Testis (tissue), 3 donors: ENCODE results near the gene PRKCZ. TPM values are rescaled to one million over a fixed set of nuclear protein-coding genes. Genes with fewer than 3 reads are reported as not detected.
"Not testable (repeated sequence)": the region's sequence is repeated elsewhere in the genome, so short reads cannot be mapped to it uniquely, and the experiment has no call there.

Experiments used
- DNase-seq: peaks from one replicate; pipeline ENCODE4 v3.0.0-alpha.2; 2019
- H3K27ac ChIP-seq, 2 donors: fragments of 200-600 bp; sonication (generic); one replicate each; pipeline ENCODE4 v1.5.1; 2019
- H3K27me3 ChIP-seq: fragments of 200-600 bp; sonication (generic); one replicate; pipeline ENCODE4 v1.5.1; 2019
- H3K36me3 ChIP-seq: fragments of 200-600 bp; sonication (generic); one replicate; pipeline ENCODE4 v1.5.1; 2017; ENCODE audit warnings: low read depth; ENCODE audit errors: missing control alignments
- H3K4me1 ChIP-seq: fragments of 200-600 bp; sonication (generic); one replicate; pipeline ENCODE4 v1.5.1; 2019
- H3K4me3 ChIP-seq, 2 donors: fragments of 200-600 bp; sonication (generic); one replicate each; pipeline ENCODE4 v1.5.1; 2017 to 2019
- H3K9me3 ChIP-seq: fragments of 200-600 bp; sonication (generic); one replicate; pipeline ENCODE4 v1.5.1; 2017
- POLR2A ChIP-seq: fragments of 450-650 bp; IDR thresholded peaks from one replicate; pipeline ENCODE4 v1.6.1; 2017; ENCODE audit warnings: antibody characterized with exemption, mild to moderate bottlenecking, moderate library complexity
- WGBS, 2 donors: methylation state at CpG; one replicate each; pipeline ENCODE4 v1.1.5; 2018; 5-methylcytosine and 5-hydroxymethylcytosine counted together
- intact Hi-C: fragments of 100-400 bp; cut with DNase I; formaldehyde crosslinking; loops from one replicate; pipeline ENCODE4 v1.15.1; 2023; ENCODE audit warnings: low total_unique reads
- polyA plus RNA-seq: library from polyadenylated mRNA; stranded (reverse); fragments of 350-450 nt; fragmentation: Illumina TruSeq; extraction: RNeasy Lipid Tissue Mini Kit (QIAGEN cat#74804); gene quantifications from one replicate; pipeline ENCODE4 v1.2.3, GENCODE V29; 2014; ENCODE audit warnings: low read depth, low replicate concordance; ENCODE audit not compliant: insufficient read depth
- total RNA-seq, 2 donors: library from RNA; depleted of rRNA; stranded (reverse); fragments of >200 nt; gene quantifications; one replicate each; pipeline ENCODE4 v1.2.3, GENCODE V29; 2016
- TF ChIP-seq, protein P1 (sequence below), 3 experiments: fragments of 450-650 bp in 2 of 3; fragments of 200-600 bp in 1 of 3; sonication (generic) in 1 of 3; IDR thresholded peaks; one replicate each; pipeline ENCODE4 v1.5.1; 2016 to 2019; ENCODE audit warnings: antibody characterized with exemption in 3 of 3, mild to moderate bottlenecking in 2 of 3, moderate library complexity in 1 of 3

Gene PRKCZ
- total and polyA plus RNA-seq, 3 donors from 2014 or later: 86.4 to 142 (median 123) TPM

- no peaks in the 10 kb centered on the region for H3K4me1 ChIP-seq
- H3K9me3 ChIP-seq: no peaks in the 10 kb centered on the region
- H3K4me3 ChIP-seq: no peak overlapping the region
- no peaks in the 10 kb centered on the region for H3K27me3 ChIP-seq
- no peaks in the 10 kb centered on the region for H3K36me3 ChIP-seq
- intact Hi-C loops: no loop called here
- TF ChIP-seq, protein P1, sequence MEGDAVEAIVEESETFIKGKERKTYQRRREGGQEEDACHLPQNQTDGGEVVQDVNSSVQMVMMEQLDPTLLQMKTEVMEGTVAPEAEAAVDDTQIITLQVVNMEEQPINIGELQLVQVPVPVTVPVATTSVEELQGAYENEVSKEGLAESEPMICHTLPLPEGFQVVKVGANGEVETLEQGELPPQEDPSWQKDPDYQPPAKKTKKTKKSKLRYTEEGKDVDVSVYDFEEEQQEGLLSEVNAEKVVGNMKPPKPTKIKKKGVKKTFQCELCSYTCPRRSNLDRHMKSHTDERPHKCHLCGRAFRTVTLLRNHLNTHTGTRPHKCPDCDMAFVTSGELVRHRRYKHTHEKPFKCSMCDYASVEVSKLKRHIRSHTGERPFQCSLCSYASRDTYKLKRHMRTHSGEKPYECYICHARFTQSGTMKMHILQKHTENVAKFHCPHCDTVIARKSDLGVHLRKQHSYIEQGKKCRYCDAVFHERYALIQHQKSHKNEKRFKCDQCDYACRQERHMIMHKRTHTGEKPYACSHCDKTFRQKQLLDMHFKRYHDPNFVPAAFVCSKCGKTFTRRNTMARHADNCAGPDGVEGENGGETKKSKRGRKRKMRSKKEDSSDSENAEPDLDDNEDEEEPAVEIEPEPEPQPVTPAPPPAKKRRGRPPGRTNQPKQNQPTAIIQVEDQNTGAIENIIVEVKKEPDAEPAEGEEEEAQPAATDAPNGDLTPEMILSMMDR (IDR thresholded peaks at IDR 0.05): no peak
- TF ChIP-seq POLR2A: no peak
- H3K27ac ChIP-seq: no peak overlapping the region
- DNase-seq: no peak
- 91 to 94% methylated on average over 11 to 15 of the region's 15 CpGs for WGBS, 2 donors
Observed at GRCh38 chr1:2144501-2145090, 94.4 kb downstream of the PRKCZ start.

DNA sequence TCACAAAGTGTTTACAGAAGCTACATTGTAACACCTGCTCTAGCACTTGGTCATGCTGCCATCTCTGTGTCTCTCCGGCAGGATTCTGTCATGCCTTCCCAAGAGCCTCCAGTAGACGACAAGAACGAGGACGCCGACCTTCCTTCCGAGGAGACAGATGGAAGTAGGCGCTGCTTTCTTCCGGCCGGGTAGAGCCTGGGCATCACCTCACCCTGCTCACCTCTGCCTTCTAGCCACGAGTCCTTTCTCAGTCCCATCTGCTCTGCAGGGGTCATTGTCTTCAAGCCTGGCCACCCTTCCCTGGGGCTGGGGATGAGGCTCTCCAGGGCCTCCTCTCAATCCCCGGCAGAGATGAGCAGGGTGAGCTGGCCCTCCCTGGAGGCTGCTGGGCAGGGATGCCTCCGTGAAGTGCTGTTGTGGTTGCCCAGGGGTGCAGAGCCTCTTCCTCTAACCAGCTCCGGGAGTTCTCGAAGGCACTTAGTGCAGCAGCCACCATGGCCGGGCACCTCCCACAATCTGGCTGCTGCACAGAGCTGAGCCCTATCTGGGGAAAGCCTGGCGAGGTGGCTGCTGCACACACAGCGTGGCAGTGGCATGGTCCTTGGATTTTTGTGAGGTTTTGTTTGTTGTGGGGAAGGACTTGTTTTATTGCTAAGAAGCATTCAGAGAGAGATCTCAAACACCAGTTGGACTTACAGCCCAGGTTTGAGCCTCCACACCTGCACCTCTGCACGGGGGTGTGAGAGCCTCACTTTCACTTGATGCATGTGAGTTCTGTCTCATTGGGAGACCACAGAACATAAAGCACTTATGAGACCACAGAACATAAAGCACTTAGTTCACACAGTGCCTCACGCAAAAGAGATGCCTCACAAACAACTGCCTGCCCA, 96.0 kb downstream of the PRKCZ start:
- Histone ChIP-seq H3K4me1 (no peaks in the 10 kb centered on the region), H3K9me3 (no peaks in the 10 kb centered on the region), H3K36me3 (no peaks in the 10 kb centered on the region), H3K27ac (no peak overlapping the region), H3K27me3 (no peaks in the 10 kb centered on the region), H3K4me3 (no peak overlapping the region)
- DNase-seq: no peak
- 90% methylated on average over 15 to 19 of the region's 19 CpGs for WGBS, 2 donors
- intact Hi-C loops: no loop called here
- TF ChIP-seq POLR2A: no peak
- TF ChIP-seq, protein P1 (IDR thresholded peaks at IDR 0.05): no peak

GRCh38 chr1:2146836-2147517, 96.8 kb downstream of the PRKCZ start:
- no peak overlapping the region for H3K4me3 ChIP-seq
- 88 to 94% methylated on average over 11 of the region's 11 CpGs for WGBS, 2 donors
- no peak for DNase-seq
- intact Hi-C loops: no loop called here
- H3K36me3 ChIP-seq: no peaks in the 10 kb centered on the region
- TF ChIP-seq, protein P1 (IDR thresholded peaks at IDR 0.05): no peak
- TF ChIP-seq POLR2A: no peak
- no peaks in the 10 kb centered on the region for H3K4me1 ChIP-seq
- H3K9me3 ChIP-seq: no peaks in the 10 kb centered on the region
- H3K27me3 ChIP-seq: no peaks in the 10 kb centered on the region
- no peak overlapping the region for H3K27ac ChIP-seq

- 94 to 95% methylated on average over 5 of the region's 5 CpGs for WGBS, 2 donors
- DNase-seq, H3K9me3 ChIP-seq, H3K4me3 ChIP-seq, H3K27me3 ChIP-seq, H3K4me1 ChIP-seq, H3K36me3 ChIP-seq, intact Hi-C loops, H3K27ac ChIP-seq: not testable (repeated sequence)
Observed at GRCh38 chr1:2147869-2148268, 97.7 kb downstream of the PRKCZ start.

DNA sequence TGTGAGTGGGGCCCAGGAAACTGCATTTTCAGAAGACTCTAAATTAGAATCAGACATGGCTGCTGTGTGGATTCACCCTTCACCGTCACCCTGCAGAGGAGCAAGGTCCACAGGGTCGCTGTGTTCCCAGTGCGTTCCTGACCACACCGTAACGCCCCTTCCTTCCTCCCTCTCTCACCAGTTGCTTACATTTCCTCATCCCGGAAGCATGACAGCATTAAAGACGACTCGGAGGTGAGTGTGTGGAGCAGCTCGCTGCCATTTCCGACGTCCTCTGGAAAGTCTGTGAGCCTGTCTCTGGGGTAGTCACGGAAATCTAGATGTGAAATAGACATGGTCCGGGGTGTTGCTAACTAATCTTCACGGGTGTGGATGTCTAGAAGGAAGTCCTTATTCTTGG, 98.5 kb downstream of the PRKCZ start:
- no peak for DNase-seq
- no peak for TF ChIP-seq POLR2A
- TF ChIP-seq, protein P1 (IDR thresholded peaks at IDR 0.05): no peak
- Histone ChIP-seq H3K4me3 (no peak overlapping the region), H3K9me3 (no peaks in the 10 kb centered on the region), H3K4me1 (no peaks in the 10 kb centered on the region), H3K27me3 (no peaks in the 10 kb centered on the region), H3K36me3 (no peaks in the 10 kb centered on the region), H3K27ac (no peak overlapping the region)
- intact Hi-C loops: no loop called here
- 87 to 94% methylated on average over 14 of the region's 14 CpGs for WGBS, 2 donors
